Spleen (tissue), 7 donors: ENCODE results near the gene QSOX1.

ENCODE experiments used
- POLR2A ChIP-seq, 3 donors: fragments of 450-650 bp; IDR thresholded peaks; one replicate each; pipeline ENCODE4 v1.5.1; 2017; ENCODE audit warnings: antibody characterized with exemption in 3 of 3, mild to moderate bottlenecking in 1 of 3
- TF ChIP-seq, protein P1 (sequence below), 11 experiments: fragments of 200-600 bp in 7 of 11; fragments of 450-650 bp in 4 of 11; sonication (generic) in 4 of 11; IDR thresholded peaks in 8 of 11; conservative IDR thresholded peaks in 3 of 11; 1 replicate in 7 of 11; 2 replicates in 4 of 11; pipeline versions ENCODE4 v1.4.0 to v1.8.0; 2016 to 2021; ENCODE audit warnings: antibody characterized with exemption in 11 of 11, inconsistent platforms in 4 of 11, mild to moderate bottlenecking in 1 of 11
- donor health status: DM: no; HTN: no; CAD: no; lungs with moderate emphysema.
- donor health status: DM: no; HTN: no; CAD: no.
- donor health status: DM: no; HTN: no; CAD: no.

DNA sequence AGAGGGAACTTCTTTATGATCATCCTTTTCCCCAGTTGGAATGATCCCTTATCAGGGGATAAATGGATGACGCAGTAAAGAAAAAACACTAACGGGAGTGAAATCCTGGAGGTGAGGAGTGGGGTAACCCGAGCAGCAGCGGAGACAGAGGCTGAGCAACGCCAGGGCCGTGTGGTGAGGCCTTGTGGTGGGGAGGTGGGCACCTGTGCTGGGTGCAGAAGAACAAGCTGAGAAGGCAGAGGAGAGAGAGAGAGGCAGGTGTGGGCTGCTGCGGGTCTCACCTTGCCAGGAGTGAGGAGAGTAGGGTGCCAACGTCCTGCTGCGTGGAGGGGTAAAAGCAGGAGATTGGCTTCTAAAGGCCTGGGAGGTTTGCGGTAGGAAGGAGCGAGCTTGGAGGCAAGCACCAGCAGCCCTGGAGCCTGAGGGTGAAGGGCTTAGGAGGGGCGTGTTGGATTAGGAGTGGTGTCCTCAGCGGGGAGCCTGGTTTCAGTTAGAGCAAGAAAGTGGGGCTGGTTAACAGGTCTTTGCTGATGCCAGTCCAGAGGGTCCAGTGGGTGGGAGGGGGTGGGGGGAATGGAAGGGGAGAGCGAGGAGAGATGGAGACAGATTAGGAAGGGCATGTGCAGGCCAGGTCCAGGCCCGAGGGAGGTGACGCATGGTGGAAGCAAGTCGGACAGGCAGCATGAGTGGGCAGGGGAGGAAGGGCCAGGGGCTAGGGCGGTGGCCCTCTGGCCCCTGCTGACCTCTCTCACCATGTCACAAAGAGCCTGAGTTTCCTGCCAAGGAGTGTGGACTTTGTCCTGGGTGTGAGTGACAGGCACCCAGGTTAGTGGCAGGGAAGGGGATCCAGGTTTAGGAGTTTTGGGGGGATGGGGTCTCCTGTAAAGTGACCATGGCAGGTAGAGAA is 38.7 kb downstream of the QSOX1 start:
- no peak for TF ChIP-seq POLR2A (IDR thresholded peaks at IDR 0.05)
- TF ChIP-seq, protein P1, sequence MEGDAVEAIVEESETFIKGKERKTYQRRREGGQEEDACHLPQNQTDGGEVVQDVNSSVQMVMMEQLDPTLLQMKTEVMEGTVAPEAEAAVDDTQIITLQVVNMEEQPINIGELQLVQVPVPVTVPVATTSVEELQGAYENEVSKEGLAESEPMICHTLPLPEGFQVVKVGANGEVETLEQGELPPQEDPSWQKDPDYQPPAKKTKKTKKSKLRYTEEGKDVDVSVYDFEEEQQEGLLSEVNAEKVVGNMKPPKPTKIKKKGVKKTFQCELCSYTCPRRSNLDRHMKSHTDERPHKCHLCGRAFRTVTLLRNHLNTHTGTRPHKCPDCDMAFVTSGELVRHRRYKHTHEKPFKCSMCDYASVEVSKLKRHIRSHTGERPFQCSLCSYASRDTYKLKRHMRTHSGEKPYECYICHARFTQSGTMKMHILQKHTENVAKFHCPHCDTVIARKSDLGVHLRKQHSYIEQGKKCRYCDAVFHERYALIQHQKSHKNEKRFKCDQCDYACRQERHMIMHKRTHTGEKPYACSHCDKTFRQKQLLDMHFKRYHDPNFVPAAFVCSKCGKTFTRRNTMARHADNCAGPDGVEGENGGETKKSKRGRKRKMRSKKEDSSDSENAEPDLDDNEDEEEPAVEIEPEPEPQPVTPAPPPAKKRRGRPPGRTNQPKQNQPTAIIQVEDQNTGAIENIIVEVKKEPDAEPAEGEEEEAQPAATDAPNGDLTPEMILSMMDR (IDR thresholded peaks at IDR 0.05 in 8 of 11, conservative IDR thresholded peaks at IDR 0.05 in 3 of 11): no peak
